ENCODE results near the gene G3BP1. TPM values are rescaled to one million over a fixed set of nuclear protein-coding genes. Genes with fewer than 3 reads are reported as not detected.
A peak's percentile ranks its signal among the peaks of the same experiment; 100 is the strongest.

Gene G3BP1
- total and polyA plus RNA-seq, 2 of the 13 experiments (the other 11 are each of a cell fraction or from before 2014, with no cell fraction given) = 36.7 to 320 TPM

DNA sequence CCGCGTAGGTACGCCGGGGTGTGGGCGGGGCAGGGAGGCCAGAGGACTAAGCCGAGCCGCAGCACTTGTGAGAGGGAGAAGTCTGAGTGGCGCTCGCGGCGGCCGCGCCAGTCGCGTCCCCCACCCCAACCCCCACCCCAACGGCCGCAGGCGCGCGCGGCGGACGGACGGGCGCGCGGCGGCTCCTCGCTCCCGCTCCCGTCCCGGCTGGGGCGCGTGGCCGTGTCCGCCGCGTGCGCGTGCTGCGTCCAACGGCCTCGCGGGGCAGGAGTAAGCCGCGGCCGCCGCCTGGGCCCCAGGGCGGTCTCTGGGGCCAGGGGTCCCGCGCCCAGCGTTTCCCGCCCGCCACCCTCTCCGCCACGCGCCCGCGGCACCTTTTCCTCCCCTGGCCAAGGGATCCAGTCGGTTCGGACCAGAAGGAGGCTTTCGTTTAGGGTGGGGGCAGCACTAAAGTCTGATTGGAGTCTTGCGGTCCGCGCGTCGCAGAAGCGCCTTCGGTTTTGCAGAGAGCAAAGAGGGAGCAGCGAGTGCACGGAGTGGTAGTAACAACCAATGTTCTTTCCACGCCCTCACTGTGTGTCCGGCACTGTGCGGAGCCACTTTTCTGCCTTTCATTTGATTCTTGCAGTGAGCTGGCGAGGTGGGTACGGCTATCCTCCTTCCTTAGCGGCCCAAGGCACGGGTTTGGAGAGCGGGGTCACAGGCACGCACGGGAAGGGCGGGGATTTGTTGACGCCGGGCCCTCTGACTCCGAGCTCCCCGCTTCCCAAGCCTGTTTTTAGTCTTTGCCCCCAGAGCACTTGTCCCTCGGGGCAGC, 483 bp downstream of the G3BP1 start (continued):
- no peak for TF ChIP-seq ZNF792 (CRISPR knock-in tag; IDR thresholded peaks at IDR 0.05)
- TF ChIP-seq, protein P1, sequence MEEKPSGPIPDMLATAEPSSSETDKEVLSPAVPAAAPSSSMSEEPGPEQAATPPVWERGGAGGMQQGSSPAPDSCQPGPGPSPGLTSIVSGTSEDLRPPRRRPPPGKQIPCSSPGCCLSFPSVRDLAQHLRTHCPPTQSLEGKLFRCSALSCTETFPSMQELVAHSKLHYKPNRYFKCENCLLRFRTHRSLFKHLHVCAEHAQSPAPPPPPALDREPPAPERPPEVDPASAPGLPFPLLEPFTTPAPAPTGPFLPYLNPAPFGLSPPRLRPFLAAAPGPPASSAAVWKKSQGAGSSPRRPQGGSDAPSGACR (CRISPR knock-in tag; IDR thresholded peaks at IDR 0.05) = no peak; the same call in 1 of the 2 replicates
- no peak for TF ChIP-seq ZNF564 (CRISPR knock-in tag; IDR thresholded peaks at IDR 0.05)
- TF ChIP-seq, protein P2, sequence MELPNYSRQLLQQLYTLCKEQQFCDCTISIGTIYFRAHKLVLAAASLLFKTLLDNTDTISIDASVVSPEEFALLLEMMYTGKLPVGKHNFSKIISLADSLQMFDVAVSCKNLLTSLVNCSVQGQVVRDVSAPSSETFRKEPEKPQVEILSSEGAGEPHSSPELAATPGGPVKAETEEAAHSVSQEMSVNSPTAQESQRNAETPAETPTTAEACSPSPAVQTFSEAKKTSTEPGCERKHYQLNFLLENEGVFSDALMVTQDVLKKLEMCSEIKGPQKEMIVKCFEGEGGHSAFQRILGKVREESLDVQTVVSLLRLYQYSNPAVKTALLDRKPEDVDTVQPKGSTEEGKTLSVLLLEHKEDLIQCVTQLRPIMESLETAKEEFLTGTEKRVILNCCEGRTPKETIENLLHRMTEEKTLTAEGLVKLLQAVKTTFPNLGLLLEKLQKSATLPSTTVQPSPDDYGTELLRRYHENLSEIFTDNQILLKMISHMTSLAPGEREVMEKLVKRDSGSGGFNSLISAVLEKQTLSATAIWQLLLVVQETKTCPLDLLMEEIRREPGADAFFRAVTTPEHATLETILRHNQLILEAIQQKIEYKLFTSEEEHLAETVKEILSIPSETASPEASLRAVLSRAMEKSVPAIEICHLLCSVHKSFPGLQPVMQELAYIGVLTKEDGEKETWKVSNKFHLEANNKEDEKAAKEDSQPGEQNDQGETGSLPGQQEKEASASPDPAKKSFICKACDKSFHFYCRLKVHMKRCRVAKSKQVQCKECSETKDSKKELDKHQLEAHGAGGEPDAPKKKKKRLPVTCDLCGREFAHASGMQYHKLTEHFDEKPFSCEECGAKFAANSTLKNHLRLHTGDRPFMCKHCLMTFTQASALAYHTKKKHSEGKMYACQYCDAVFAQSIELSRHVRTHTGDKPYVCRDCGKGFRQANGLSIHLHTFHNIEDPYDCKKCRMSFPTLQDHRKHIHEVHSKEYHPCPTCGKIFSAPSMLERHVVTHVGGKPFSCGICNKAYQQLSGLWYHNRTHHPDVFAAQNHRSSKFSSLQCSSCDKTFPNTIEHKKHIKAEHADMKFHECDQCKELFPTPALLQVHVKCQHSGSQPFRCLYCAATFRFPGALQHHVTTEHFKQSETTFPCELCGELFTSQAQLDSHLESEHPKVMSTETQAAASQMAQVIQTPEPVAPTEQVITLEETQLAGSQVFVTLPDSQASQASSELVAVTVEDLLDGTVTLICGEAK (IDR thresholded peaks at IDR 0.05) = no peak
- TF ChIP-seq, protein P2 (CRISPR knock-in tag; IDR thresholded peaks at IDR 0.05) = no peak
- TF ChIP-seq EHMT2 (IDR thresholded peaks at IDR 0.05; ENCODE audit: borderline replicate concordance, low read depth, low read length) = no peak
- TF ChIP-seq ZNF746 (CRISPR knock-in tag; IDR thresholded peaks at IDR 0.05) = no peak
- no peak for TF ChIP-seq RFX3 (CRISPR knock-in tag; IDR thresholded peaks at IDR 0.05)
- TF ChIP-seq ZSCAN31 (CRISPR knock-in tag; IDR thresholded peaks at IDR 0.05; ENCODE audit: low read depth) = no peak
- TF ChIP-seq MAZ (IDR thresholded peaks at IDR 0.05; ENCODE audit: borderline replicate concordance, low read depth, low read length) = no peak
- TF ChIP-seq MAZ (CRISPR knock-in tag; IDR thresholded peaks at IDR 0.05; ENCODE audit: low read depth) = no peak
- no peak for TF ChIP-seq RFXANK (CRISPR knock-in tag; IDR thresholded peaks at IDR 0.05)
- no peak for TF ChIP-seq ZNF337 (CRISPR knock-in tag; IDR thresholded peaks at IDR 0.05; ENCODE audit: borderline replicate concordance, low read depth)
- TF ChIP-seq, protein P3, sequence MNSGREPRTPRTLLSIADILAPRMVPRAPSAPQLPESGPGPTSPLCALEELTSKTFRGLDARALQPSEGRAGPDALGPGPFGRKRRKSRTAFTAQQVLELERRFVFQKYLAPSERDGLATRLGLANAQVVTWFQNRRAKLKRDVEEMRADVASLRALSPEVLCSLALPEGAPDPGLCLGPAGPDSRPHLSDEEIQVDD (CRISPR knock-in tag; IDR thresholded peaks at IDR 0.05; ENCODE audit: borderline replicate concordance) = no peak
- no peak for TF ChIP-seq HOXD1 (CRISPR knock-in tag; IDR thresholded peaks at IDR 0.05)
- no peak for TF ChIP-seq ZNF121 (CRISPR knock-in tag; IDR thresholded peaks at IDR 0.05)
- TF ChIP-seq ZBTB21 (CRISPR knock-in tag; IDR thresholded peaks at IDR 0.05) = no peak
- 0 out of 2 replicates have a peak, but pooled peaks have one; percentile 53 for TF ChIP-seq ZSCAN21 (CRISPR knock-in tag; IDR thresholded peaks at IDR 0.05; ENCODE audit: borderline replicate concordance)
- TF ChIP-seq, protein P4, sequence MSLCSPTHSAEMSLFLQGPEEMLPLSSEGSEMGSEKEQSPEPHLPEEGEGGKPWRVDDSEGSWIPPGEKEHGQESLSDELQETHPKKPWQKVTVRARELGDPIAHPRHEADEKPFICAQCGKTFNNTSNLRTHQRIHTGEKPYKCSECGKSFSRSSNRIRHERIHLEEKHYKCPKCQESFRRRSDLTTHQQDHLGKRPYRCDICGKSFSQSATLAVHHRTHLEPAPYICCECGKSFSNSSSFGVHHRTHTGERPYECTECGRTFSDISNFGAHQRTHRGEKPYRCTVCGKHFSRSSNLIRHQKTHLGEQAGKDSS (CRISPR knock-in tag; IDR thresholded peaks at IDR 0.05; ENCODE audit: borderline replicate concordance, low read depth) = no peak
- no peak for TF ChIP-seq MLLT10 (CRISPR knock-in tag; IDR thresholded peaks at IDR 0.05)

All from HepG2 (cell line).